DOHH2 (cell line): ENCODE data around the gene RPS6KA2.

Experiments
- EZH2phosphoT487 ChIP-seq: fragments of 200-600 bp; sonication (generic); IDR thresholded peaks from 2 replicates; pipeline ENCODE4 v1.6.1; 2017; ENCODE audit warnings: borderline replicate concordance, mild to moderate bottlenecking, antibody characterized with exemption, low read length, moderate library complexity, mixed read lengths
- TF ChIP-seq, protein P1 (sequence below): fragments of 200-600 bp; sonication (generic); IDR thresholded peaks from one replicate; pipeline ENCODE4 v1.5.1; 2014; ENCODE audit warnings: antibody characterized with exemption, mild to moderate bottlenecking, low read depth, low read length; ENCODE audit not compliant: poor library complexity, severe bottlenecking

DNA sequence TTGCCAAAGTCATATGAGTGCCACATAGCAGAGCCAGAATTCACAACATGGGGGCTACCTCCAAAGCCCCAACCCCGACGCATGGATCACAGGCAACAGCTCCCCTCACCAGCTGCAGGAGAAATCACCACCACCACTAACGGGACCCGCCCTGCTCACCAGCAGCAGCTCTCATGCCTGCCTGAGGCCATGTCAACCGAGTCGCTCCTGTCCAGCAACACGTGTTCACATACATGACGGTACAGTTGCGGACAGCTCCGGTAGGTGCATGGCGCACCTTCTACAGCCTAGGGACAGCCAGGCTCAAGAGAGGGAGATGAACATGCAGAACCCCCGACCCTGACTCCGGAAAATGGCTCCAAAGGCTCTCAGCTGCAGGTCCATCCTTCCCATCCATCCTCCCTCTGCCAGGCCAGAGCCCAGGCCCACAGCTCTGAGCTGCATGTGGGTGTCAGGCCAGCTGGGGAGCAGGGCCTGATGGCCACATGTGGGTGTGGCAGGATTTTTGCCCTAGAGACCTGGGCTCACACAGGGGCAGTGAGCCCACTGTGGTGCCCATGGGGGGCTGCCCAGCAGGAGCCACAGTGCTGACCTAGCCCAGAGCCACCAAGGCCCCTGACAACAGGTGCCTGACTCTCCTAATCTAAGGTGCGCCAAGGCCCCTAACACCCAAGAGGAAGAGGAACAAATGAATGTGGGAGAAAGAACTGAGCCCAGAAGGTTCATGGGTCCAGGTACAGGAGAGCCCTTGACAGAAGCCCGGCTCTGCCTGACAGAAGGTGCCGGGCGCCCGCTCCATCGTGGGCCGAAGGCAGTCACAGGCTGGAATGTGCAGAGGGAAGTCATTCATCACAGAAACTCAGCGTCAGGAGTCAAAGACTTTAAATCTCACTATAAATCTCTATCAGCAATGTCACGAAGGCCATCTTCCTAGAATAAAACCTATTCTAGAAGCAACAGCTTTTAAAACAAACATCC is 10.5 kb downstream of the RPS6KA2 start:
- TF ChIP-seq, protein P1, sequence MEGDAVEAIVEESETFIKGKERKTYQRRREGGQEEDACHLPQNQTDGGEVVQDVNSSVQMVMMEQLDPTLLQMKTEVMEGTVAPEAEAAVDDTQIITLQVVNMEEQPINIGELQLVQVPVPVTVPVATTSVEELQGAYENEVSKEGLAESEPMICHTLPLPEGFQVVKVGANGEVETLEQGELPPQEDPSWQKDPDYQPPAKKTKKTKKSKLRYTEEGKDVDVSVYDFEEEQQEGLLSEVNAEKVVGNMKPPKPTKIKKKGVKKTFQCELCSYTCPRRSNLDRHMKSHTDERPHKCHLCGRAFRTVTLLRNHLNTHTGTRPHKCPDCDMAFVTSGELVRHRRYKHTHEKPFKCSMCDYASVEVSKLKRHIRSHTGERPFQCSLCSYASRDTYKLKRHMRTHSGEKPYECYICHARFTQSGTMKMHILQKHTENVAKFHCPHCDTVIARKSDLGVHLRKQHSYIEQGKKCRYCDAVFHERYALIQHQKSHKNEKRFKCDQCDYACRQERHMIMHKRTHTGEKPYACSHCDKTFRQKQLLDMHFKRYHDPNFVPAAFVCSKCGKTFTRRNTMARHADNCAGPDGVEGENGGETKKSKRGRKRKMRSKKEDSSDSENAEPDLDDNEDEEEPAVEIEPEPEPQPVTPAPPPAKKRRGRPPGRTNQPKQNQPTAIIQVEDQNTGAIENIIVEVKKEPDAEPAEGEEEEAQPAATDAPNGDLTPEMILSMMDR = no peak
- no peak for TF ChIP-seq EZH2phosphoT487
